ENCODE data around the gene U2AF1L4. TPM values are rescaled to one million over a fixed set of nuclear protein-coding genes. Genes with fewer than 3 reads are reported as not detected.

The U2AF1L4 gene
- total and polyA plus RNA-seq, 2 donors (not counting 1 experiment from before 2014, with no cell fraction given), result 62.1 to 89.7 TPM

DNA sequence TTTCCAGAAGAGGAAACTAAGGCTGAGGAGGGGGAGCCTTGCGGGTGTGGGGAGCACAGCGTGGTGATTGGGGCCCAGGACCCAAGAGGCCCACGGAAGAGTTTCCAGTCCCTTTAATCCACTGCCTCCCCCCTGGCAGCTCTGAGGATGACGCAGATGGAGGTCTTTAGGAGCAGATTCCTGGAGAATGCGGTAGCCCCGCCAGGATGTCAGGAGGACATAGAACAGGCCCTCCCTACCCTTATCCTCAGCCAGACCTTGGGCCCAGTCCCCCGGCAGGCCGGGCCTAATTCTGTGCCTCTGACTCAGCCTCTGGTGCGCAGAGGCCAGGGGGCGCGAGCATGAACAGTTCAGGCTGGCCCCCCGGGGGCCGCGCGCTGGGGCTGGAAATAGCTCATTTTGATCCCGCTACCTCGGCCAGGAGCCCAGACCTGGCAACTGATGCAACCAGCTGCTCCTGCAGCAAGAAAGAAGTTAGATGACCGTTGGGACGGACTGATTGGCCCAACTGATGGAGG lies 12.1 kb upstream of the U2AF1L4 start:
- Mint-ChIP-seq H3K4me1 (peaks cover 34% of the 10 kb centered on the region), H3K27me3 (peaks cover 17% of the 10 kb centered on the region), H3K27ac (no peak overlapping the region), H3K4me3 (peak overlapping the region; percentile 99), H3K9me3 (ENCODE audit: insufficient read depth) (no peaks in the 10 kb centered on the region)
- Histone ChIP-seq H3K4me3 (ENCODE audit: control extremely low read depth in 1 of 5, extremely low read depth in 1 of 5, insufficient read depth in 1 of 5, low read depth in 2 of 5, low read length in 4 of 5) (peak overlapping the region; percentile 85 to 99 (median 94)), H3K27me3 (replicated peaks in 1 of 4; ENCODE audit: control extremely low read depth in 1 of 4, control insufficient read depth in 3 of 4, insufficient read depth in 4 of 4, low read length in 3 of 4) (peaks cover 0 to 26% (median 10%) of the 10 kb centered on the region in 4 experiments), H3K27ac (ENCODE audit: low read length in 2 of 2) (no peak overlapping the region), H3K4me2 (replicated peaks; ENCODE audit: low read depth, low read length, poor library complexity, severe bottlenecking) (peak overlapping the region; percentile 98), H3K9me3 (ENCODE audit: control extremely low read depth in 1 of 3, control insufficient read depth in 2 of 3, insufficient read depth in 1 of 3, low read length in 2 of 3) (peaks cover 0 to 10% (median 0%) of the 10 kb centered on the region in 3 donors), H2AFZ (ENCODE audit: insufficient read depth, low read depth, low read length, poor library complexity, severe bottlenecking) (peak overlapping the region; percentile 82), H3K4me1 (ENCODE audit: control insufficient read depth in 2 of 2, insufficient read depth in 2 of 2, low read length in 2 of 2) (peaks cover 24 to 35% of the 10 kb centered on the region in 2 donors), H4K20me1 (ENCODE audit: control insufficient read depth, insufficient read depth, low read length, poor library complexity, severe bottlenecking) (no peaks in the 10 kb centered on the region), H3K9ac (ENCODE audit: low read length) (peak overlapping the region; percentile 96), H3K36me3 (replicated peaks in 1 of 2; ENCODE audit: control extremely low read depth in 1 of 2, control insufficient read depth in 1 of 2, extremely low read depth in 1 of 2, insufficient read depth in 2 of 2, low read length in 1 of 2) (peaks cover 0 to 33% of the 10 kb centered on the region in 2 experiments), H3K79me2 (ENCODE audit: control insufficient read depth, insufficient read depth, low read length) (peaks cover 29% of the 10 kb centered on the region)
- TF ChIP-seq EZH2 (IDR thresholded peaks at IDR 0.05; ENCODE audit: borderline replicate concordance, insufficient read depth, low read depth, low read length, poor library complexity, severe bottlenecking) (no peak), CTCF (IDR thresholded peaks at IDR 0.05) (no peak)
- ChIA-PET CTCF (no interaction called here), POLR2A (interaction anchor here (1.1 to 2.2 kb wide), 4 partner anchors 9 to 17 kb away, joined by 7 to 17 read pairs (median 9); partner anchors contain the start of genes LIN37, PSENEN and U2AF1L4)
- no peak for ATAC-seq (ENCODE audit: low read depth)
- DNase-seq, result no peak
- 11% methylated on average over 17 of the region's 19 CpGs for WGBS (ENCODE audit: insufficient coverage)
- intact Hi-C loops (cut with micrococcal nuclease), result loop anchor here (5.0 kb wide), 1 partner anchor 65 kb away; no protein-coding TSS in a partner anchor
